ENCODE data around the gene HDAC4. TPM values are rescaled to one million over a fixed set of nuclear protein-coding genes. Genes with fewer than 3 reads are reported as not detected.

The HDAC4 gene
- total RNA-seq, 1 donor = 28.3 TPM

DNA sequence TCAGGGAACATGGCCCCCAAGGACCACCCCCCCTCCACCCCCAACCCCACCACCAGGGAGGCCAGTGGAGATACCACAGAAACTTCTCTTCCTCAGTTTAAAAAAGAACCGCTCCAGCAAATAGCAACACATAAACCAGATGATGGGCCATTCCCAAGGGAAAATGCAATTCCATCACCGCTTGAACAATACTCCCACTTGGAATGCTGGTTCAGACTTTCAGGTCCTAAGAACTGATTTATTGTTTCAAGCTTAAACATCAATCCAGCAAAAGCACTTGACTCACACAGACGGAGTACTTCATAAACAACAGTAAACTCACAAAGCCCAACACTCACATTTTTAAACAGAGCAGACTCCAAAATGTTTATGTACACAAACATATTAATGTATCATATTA is 6.9 kb downstream of the HDAC4 start:
- TF ChIP-seq, protein P1, sequence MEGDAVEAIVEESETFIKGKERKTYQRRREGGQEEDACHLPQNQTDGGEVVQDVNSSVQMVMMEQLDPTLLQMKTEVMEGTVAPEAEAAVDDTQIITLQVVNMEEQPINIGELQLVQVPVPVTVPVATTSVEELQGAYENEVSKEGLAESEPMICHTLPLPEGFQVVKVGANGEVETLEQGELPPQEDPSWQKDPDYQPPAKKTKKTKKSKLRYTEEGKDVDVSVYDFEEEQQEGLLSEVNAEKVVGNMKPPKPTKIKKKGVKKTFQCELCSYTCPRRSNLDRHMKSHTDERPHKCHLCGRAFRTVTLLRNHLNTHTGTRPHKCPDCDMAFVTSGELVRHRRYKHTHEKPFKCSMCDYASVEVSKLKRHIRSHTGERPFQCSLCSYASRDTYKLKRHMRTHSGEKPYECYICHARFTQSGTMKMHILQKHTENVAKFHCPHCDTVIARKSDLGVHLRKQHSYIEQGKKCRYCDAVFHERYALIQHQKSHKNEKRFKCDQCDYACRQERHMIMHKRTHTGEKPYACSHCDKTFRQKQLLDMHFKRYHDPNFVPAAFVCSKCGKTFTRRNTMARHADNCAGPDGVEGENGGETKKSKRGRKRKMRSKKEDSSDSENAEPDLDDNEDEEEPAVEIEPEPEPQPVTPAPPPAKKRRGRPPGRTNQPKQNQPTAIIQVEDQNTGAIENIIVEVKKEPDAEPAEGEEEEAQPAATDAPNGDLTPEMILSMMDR (IDR thresholded peaks at IDR 0.05; ENCODE audit: insufficient read depth, low read length) = no peak
- no peak overlapping the region for H3K4me3 ChIP-seq (ENCODE audit: low read depth, low read length)
- peak; percentile 68 for DNase-seq (ENCODE audit: low read depth)

DNA sequence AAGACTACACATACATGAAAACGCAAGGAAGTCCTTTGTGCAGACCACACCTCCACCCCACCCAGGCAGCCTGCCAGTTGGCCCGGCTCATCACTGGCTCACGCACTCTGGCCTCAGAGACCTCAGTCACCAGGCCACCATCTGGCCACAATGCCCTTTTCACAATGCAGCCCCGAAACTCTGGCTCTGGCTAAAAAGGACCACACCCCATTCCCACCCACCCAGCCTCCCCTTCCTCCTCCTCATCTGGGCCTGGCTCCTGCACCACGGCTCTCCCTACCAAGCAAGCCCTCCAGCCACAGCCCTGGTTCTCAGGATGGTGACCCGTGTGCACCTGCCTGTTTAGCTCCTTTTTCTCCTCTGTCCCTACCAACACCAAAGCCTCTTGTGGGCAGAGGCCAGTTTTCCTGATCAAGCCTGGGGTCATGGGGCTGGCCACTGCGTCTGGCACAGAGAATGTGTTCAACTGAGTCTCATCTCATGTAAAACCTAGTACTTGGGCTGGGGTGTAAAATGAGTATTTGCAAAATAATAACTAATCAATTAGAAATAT is 7.4 kb downstream of the HDAC4 start:
- H3K4me3 ChIP-seq (ENCODE audit: low read depth, low read length) = no peak overlapping the region
- peak; percentile 52 for DNase-seq (ENCODE audit: low read depth)
- TF ChIP-seq, protein P1 (IDR thresholded peaks at IDR 0.05; ENCODE audit: insufficient read depth, low read length) = no peak

DNA sequence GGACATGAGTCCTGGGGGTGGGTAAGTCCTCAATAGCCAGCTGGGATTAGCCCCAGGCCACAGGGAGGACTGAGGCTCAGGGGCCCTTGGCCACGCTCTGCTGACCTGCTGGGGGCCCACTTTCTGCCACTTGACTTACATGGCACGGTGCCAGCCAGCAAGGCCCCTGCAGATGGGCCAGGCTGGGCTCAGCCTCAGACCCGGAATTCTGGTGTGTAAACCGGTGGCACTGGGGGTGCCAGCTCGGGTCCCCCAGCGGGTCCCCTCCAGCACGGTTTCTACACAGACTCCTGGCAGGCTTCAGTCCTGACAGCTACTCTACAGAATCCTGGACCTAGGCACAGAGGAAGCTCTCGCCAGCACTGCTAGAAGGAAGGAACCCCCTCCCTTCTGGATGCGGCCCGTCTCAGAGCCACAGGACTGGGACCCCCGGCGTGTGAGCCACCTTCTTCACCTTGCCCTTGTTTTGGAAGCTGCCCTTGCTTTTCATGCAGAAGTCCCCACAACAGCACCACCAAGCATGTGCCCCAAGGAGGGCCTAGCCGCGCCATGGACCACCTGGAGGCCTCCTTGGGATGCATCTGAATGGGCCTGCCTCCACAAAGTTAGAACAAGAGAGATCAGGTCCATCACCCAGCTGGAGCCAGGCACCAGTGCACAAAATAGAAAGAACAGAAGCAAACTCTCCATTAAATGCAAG is 8.0 kb downstream of the HDAC4 start:
- no peak overlapping the region for H3K4me3 ChIP-seq (ENCODE audit: low read depth, low read length)
- TF ChIP-seq, protein P1 (IDR thresholded peaks at IDR 0.05; ENCODE audit: insufficient read depth, low read length) = no peak
- DNase-seq (ENCODE audit: low read depth) = no peak

DNA sequence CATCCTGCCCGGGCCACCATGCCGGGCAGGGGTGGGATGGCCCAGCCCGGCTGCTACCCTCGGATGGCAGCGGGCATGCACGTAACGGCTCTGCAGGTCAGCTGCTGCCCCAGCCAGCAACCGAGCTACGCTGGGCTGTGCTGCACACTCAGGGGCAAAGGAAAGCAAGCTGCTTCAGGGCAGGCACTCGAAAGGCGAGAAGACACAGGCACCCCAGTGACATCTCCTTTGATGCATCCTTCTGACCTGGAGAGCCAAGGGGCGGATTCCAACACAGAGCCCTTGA is 8.8 kb downstream of the HDAC4 start:
- H3K4me3 ChIP-seq (ENCODE audit: low read depth, low read length) = no peak overlapping the region
- DNase-seq (ENCODE audit: low read depth) = no peak
- TF ChIP-seq, protein P1 (IDR thresholded peaks at IDR 0.05; ENCODE audit: insufficient read depth, low read length) = no peak

DNA sequence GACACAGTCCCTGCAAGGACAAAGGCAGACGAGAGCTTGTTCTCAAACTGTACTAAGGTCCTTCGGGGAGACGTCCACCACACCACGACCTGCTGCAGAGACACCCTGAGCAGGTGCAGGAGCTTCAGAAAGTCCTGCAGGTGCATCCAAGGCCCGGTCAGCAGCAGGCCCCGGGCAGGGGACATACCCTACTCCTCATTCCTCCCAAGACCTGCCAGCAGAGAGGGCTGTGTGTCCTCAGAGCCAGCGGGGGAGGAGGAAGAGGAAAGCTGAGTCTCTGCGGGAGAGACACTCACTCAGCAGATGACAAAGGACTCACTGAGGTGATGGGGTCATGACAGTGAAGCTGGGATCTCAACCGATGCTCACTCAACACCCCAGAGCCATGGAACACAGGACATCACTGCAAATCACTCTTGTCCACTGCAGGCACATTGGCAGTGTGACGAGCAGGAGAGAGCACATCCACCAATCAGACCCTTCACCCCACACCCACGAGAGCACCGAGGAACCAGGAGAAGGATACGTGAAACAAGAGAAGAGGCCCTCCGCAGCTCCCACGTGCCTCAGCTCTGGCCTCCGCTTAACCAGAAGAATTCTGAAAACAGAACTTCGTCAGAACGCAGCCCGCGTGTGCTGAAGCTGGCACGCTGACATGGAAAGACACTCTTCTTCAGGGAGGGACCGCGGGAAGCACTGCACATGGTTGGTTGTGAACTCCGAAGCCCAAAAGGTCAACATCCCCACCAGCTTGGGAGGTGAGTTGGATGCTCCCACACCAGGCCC is 9.3 kb downstream of the HDAC4 start:
- H3K4me3 ChIP-seq (ENCODE audit: low read depth, low read length) = no peak overlapping the region
- DNase-seq (ENCODE audit: low read depth) = no peak

DNA sequence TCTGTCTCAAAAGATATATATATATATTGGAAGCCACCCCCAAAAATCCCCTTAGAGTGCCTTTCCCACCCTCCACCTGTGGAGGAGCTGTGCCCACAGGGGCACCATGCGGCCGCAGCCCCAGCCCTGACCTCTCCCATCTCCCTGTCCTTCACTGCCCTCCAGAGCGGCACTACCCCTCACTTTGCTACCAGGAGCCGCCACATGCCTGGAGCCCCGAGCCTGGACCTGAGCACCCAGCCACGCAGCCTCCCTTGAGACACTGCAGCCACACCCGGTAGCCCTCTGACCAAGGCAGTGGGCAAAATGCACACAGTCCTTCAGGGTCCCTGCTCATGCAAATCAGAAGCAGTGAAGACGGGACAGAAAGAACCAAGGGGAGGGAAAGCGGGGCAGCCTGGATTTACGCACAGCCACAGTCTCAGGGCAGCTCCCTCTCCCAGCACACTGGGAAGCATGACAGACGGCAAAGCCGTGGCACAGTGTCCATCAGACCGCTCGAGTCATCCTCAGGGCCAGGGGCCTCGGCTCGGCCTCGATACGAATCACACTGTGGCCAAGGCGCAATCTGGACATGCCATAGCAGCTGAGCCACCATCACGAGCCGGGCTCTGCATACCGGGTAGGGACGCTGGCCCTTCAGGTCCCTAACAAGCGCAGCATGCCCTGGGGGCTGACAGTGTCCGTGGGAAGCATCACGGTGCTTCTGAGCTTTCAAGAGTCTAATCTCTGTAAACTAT is 10.1 kb downstream of the HDAC4 start:
- no peak overlapping the region for H3K4me3 ChIP-seq (ENCODE audit: low read depth, low read length)
- DNase-seq (ENCODE audit: low read depth) = no peak

More for the DNA sequence above, 9.3 kb downstream of the HDAC4 start:
- TF ChIP-seq, protein P1 (IDR thresholded peaks at IDR 0.05; ENCODE audit: insufficient read depth, low read length) = no peak

More for the DNA sequence above, 10.1 kb downstream of the HDAC4 start:
- TF ChIP-seq, protein P1 (IDR thresholded peaks at IDR 0.05; ENCODE audit: insufficient read depth, low read length) = no peak

All from fibroblast of the aortic adventitia (primary cell).